GM12878 (cell line): ENCODE data around the gene CITED2. TPM values are rescaled to one million over a fixed set of nuclear protein-coding genes. Genes with fewer than 3 reads are reported as not detected.

Source experiments
- ATAC-seq: fragments of 200-7000 bp; cut with Tn5 transposase; 3 replicates; pipeline ENCODE4 v1.9.1; 2020; ENCODE audit warnings: mild to moderate bottlenecking, moderate library complexity
- BruUV-seq: library from RNA; stranded (reverse); fragments of 400-500 nt; replicated peaks from 2 replicates; lab custom pipeline; 2021; lab: Mats Ljungman, UMichigan
- CTCF ChIA-PET: fragments of 300-600 bp; sonication (Branson Sonifier 250); formaldehyde crosslinking; extraction: SDS; loops from one replicate; lab custom pipeline; 2021; ENCODE audit warnings: inconsistent platforms; lab: Yijun Ruan, JAX
- POLR2A ChIA-PET: fragments of 350-600 bp; formaldehyde crosslinking; extraction: SDS; loops from one replicate; lab custom pipeline; 2021; ENCODE audit warnings: inconsistent platforms; lab: Charles Lee
- RAD21 ChIA-PET: fragments of 300-600 bp; sonication (Branson Sonifier 250); formaldehyde crosslinking; loops from one replicate; lab custom pipeline; 2023; ENCODE audit warnings: antibody characterized with exemption; ENCODE audit not compliant: unreplicated experiment; lab: Charles Lee
- SMC1A ChIA-PET: fragments of 300-600 bp; sonication (Branson Sonifier 250); formaldehyde crosslinking; loops from one replicate; lab custom pipeline; 2023; ENCODE audit not compliant: unreplicated experiment, uncharacterized antibody; lab: Charles Lee
- DNase-seq: peaks from one replicate; pipeline ENCODE4 v3.0.0-alpha.2; 2011; ENCODE audit warnings: low read depth, low spot score
- FAIRE-seq: peaks from 3 replicates; lab custom pipeline; 2011; peaks lifted over from hg19 to GRCh38; lab: Jason Lieb, UNC
- H2AFZ ChIP-seq: 2 replicates; pipeline ENCODE4 v1.6.0; 2011; ENCODE audit warnings: low read depth, low read length, control low read depth; ENCODE audit not compliant: control insufficient read depth
- H3K27ac ChIP-seq: 2 replicates; pipeline ENCODE4 v1.5.1; 2011; ENCODE audit warnings: control low read depth; ENCODE audit not compliant: control insufficient read depth, insufficient read depth
- H3K27me3 ChIP-seq, 2 experiments: replicated peaks in 1 of 2; 2 replicates each; pipeline versions ENCODE4 v1.6.0 to v1.6.1; 2011; ENCODE audit warnings: low read length in 1 of 2; ENCODE audit not compliant: control insufficient read depth in 2 of 2, insufficient read depth in 2 of 2
- H3K36me3 ChIP-seq, 2 experiments: 2 replicates each; pipeline ENCODE4 v1.5.1; 2011; ENCODE audit warnings: low read length in 1 of 2; ENCODE audit not compliant: control insufficient read depth in 2 of 2, insufficient read depth in 2 of 2
- H3K4me1 ChIP-seq: 2 replicates; pipeline ENCODE4 v1.6.1; 2011; ENCODE audit warnings: mild to moderate bottlenecking, low read length, moderate library complexity, mixed read lengths; ENCODE audit not compliant: control insufficient read depth, insufficient read depth
- H3K4me2 ChIP-seq: 2 replicates; pipeline ENCODE4 v1.6.0; 2011; ENCODE audit warnings: control low read depth; ENCODE audit not compliant: control insufficient read depth, insufficient read depth
- H3K4me3 ChIP-seq: fragments of 200-600 bp; sonication (generic); 2 replicates; pipeline ENCODE4 v1.5.1; 2016
- H3K79me2 ChIP-seq: 2 replicates; pipeline ENCODE4 v1.6.0; 2011; ENCODE audit warnings: low read length; ENCODE audit not compliant: control insufficient read depth, insufficient read depth
- H3K9ac ChIP-seq: 2 replicates; pipeline ENCODE4 v1.8.0; 2011; ENCODE audit warnings: low read length, control low read depth, mixed read lengths; ENCODE audit not compliant: control insufficient read depth, insufficient read depth
- H3K9me3 ChIP-seq: replicated peaks from 3 replicates; pipeline ENCODE4 v1.5.1; 2011; ENCODE audit warnings: mild to moderate bottlenecking, low read length; ENCODE audit not compliant: control insufficient read depth, insufficient read depth
- H4K20me1 ChIP-seq: 2 replicates; pipeline ENCODE4 v1.6.0; 2011; ENCODE audit not compliant: control insufficient read depth, insufficient read depth
- BCL3 ChIP-seq: IDR thresholded peaks from 2 replicates; pipeline ENCODE4 v1.6.1; 2011; ENCODE audit warnings: borderline replicate concordance, low read depth, mild to moderate bottlenecking, moderate library complexity, low read length; ENCODE audit not compliant: insufficient read depth, poor library complexity, severe bottlenecking
- EP300 ChIP-seq, 2 experiments: fragments of 150-350 bp in 1 of 2; IDR thresholded peaks; 2 replicates each; pipeline ENCODE4 v1.6.1; 2011 to 2012; ENCODE audit warnings: low read depth in 2 of 2, low read length in 2 of 2, borderline replicate concordance in 1 of 2, improper control_type of control experiment in 1 of 2, inconsistent platforms in 1 of 2; ENCODE audit not compliant: control insufficient read depth in 1 of 2
- HSF1 ChIP-seq: fragments of 150-350 bp; IDR thresholded peaks from 2 replicates; pipeline ENCODE4 v1.6.1; 2014; ENCODE audit warnings: mild to moderate bottlenecking, low read depth, low read length
- MEF2A ChIP-seq: IDR thresholded peaks from 2 replicates; pipeline ENCODE4 v1.6.1; 2011; ENCODE audit warnings: low read depth, mild to moderate bottlenecking, low read length, moderate library complexity; ENCODE audit not compliant: insufficient read depth
- NFYA ChIP-seq: IDR thresholded peaks from 2 replicates; pipeline ENCODE4 v1.6.1; 2011; ENCODE audit warnings: low read depth, mild to moderate bottlenecking, low read length, improper control_type of control experiment, borderline replicate concordance
- RAD21 ChIP-seq: IDR thresholded peaks from 2 replicates; pipeline ENCODE4 v1.6.1; 2011; ENCODE audit warnings: mild to moderate bottlenecking, low read depth, low read length, moderate library complexity; ENCODE audit not compliant: insufficient read depth
- RCOR1 ChIP-seq: conservative IDR thresholded peaks from 2 replicates; pipeline ENCODE4 v1.6.1; 2012; ENCODE audit warnings: low read depth, low read length, improper control_type of control experiment
- SMARCA5 ChIP-seq: fragments of 450-650 bp; IDR thresholded peaks from 2 replicates; pipeline ENCODE4 v1.6.1; 2017; ENCODE audit warnings: mild to moderate bottlenecking
- TARDBP ChIP-seq: IDR thresholded peaks from 2 replicates; pipeline ENCODE4 v1.6.1; 2016; ENCODE audit warnings: borderline replicate concordance
- TBL1XR1 ChIP-seq: IDR thresholded peaks from 2 replicates; pipeline ENCODE4 v1.6.1; 2012; ENCODE audit warnings: low read depth, low read length, improper control_type of control experiment
- TCF7 ChIP-seq: IDR thresholded peaks from 2 replicates; pipeline ENCODE4 v1.6.1; 2014; ENCODE audit warnings: antibody characterized with exemption, borderline replicate concordance
- YY1 ChIP-seq: IDR thresholded peaks from 2 replicates; pipeline ENCODE4 v1.6.1; 2011; ENCODE audit warnings: low read depth, mild to moderate bottlenecking, low read length
- ZBTB4 ChIP-seq: fragments of 450-650 bp; formaldehyde crosslinking; IDR thresholded peaks from 2 replicates; pipeline ENCODE4 v1.4.0; 2022; ENCODE audit warnings: mild to moderate bottlenecking, moderate library complexity
- ZNF384 ChIP-seq: IDR thresholded peaks from 2 replicates; pipeline ENCODE4 v1.6.1; 2012; ENCODE audit warnings: low read depth, mild to moderate bottlenecking, low read length, improper control_type of control experiment, borderline replicate concordance
- WGBS: methylation state at CpG from one replicate; pipeline ENCODE4 v1.1.6; 2016; ENCODE audit warnings: low lambda C conversion rate; ENCODE audit not compliant: insufficient replicate concordance, insufficient coverage; ENCODE audit errors: missing lambda C conversion rate; 5-methylcytosine and 5-hydroxymethylcytosine counted together
- in situ Hi-C: fragments of 300-500 bp; cut with MboI; formaldehyde crosslinking; loops from 9 replicates; pipeline ENCODE4 v1.14.3; 2018; ENCODE audit warnings: mixed read lengths
- intact Hi-C: fragments of 100-400 bp; cut with micrococcal nuclease; formaldehyde crosslinking; loops from one replicate; pipeline ENCODE4 v1.14.2; 2022; ENCODE audit not compliant: unreplicated experiment
- polyA plus RNA-seq, 11 experiments: library from polyadenylated mRNA; depleted of rRNA in 4 of 11; unstranded in 6 of 11; stranded (reverse) in 5 of 11; fragments of >200 nt; fragmentation: Nextera tagmentation in 4 of 11; fragmentation: Illumina TruSeq in 1 of 11; extraction: Ambion mirVana in 4 of 11; extraction: Trizol in 1 of 11; gene quantifications; 1 replicate in 1 of 11; 2 replicates in 10 of 11; pipeline versions ENCODE4 v1.2.1 to v1.2.3, GENCODE V29; 2011 to 2016; ENCODE audit warnings: inconsistent platforms in 2 of 11, missing spikeins in 2 of 11, low read depth in 1 of 11
- total RNA-seq, 4 experiments: library from RNA; depleted of rRNA in 3 of 4; stranded (reverse); fragments of >200 nt in 3 of 4; fragmentation: Illumina TruSeq in 1 of 4; extraction: Trizol in 1 of 4; gene quantifications; 2 replicates each; pipeline versions ENCODE4 v1.2.1 to v1.2.3, GENCODE V29; 2013 to 2021

CITED2 gene
- total and polyA plus RNA-seq, 10 of the 15 experiments (the other 5 are each of a cell fraction or from before 2014, with no cell fraction given) = 0.08 to 20.0 (median 7.3) TPM

- TF ChIP-seq BCL3 = no peak
- no peak for TF ChIP-seq TARDBP
- no peak for TF ChIP-seq TCF7
Observed at GRCh38 chr6:139343052-139343750, 31.2 kb downstream of the CITED2 start (continued).

- ChIA-PET RAD21 (no interaction called here), POLR2A (no interaction called here)
- no peak for TF ChIP-seq SMARCA5
- TF ChIP-seq ZBTB4 (CRISPR knock-in tag) = no peak
- no peak for TF ChIP-seq NFYA
- no peak for TF ChIP-seq RAD21
- TF ChIP-seq MEF2A = no peak
- TF ChIP-seq ZNF384 = no peak
- no peak for TF ChIP-seq TBL1XR1
- TF ChIP-seq RCOR1 = no peak
- TF ChIP-seq HSF1 = no peak
- TF ChIP-seq EP300 (IDR thresholded peaks at IDR 0.05; ENCODE audit: borderline replicate concordance in 1 of 2, control insufficient read depth in 1 of 2, low read depth in 2 of 2, low read length in 2 of 2) = no peak
- TF ChIP-seq YY1 = no peak
Observed at GRCh38 chr6:139341060-139341459, 33.4 kb downstream of the CITED2 start.

More at GRCh38 chr6:139341060-139341459, 33.4 kb downstream of the CITED2 start:
- CTCF ChIA-PET = no interaction called here
- no TSS peak for BruUV-seq
- SMC1A ChIA-PET = interaction anchor here (0.9 to 6.7 kb wide), 2 partner anchors 15 to 23 kb away, joined by 3 to 50 read pairs; no protein-coding TSS in a partner anchor
- in situ Hi-C loops (no loop called here), intact Hi-C loops (no loop called here)
- WGBS = 54% methylated on average over 2 of the region's 2 CpGs
- FAIRE-seq (no peak), ATAC-seq (no peak), DNase-seq (no peak)
- no peak overlapping the region for H3K27ac ChIP-seq
- no peak overlapping the region for H3K4me2 ChIP-seq
- H3K79me2 ChIP-seq = no peaks in the 10 kb centered on the region
- peaks cover 11% of the 10 kb centered on the region for H3K4me1 ChIP-seq
- no peak overlapping the region for H2AFZ ChIP-seq
- no peak overlapping the region for H3K4me3 ChIP-seq
- H4K20me1 ChIP-seq = no peaks in the 10 kb centered on the region
- no peaks in the 10 kb centered on the region for H3K27me3 ChIP-seq
- no peak overlapping the region for H3K9ac ChIP-seq
- no peaks in the 10 kb centered on the region for H3K36me3 ChIP-seq
- no peaks in the 10 kb centered on the region for H3K9me3 ChIP-seq
